Motor neuron (in vitro differentiated cells): ENCODE measurements around the gene TNRC18. TPM values are rescaled to one million over a fixed set of nuclear protein-coding genes. Genes with fewer than 3 reads are reported as not detected.

ENCODE experiments used
- ATAC-seq, 8 experiments: fragments of 200-7000 bp; cut with Tn5 transposase; replicated peaks in 6 of 8; 2 replicates each; pipeline ENCODE4 v1.8.0; 2021; ENCODE audit warnings: mild to moderate bottlenecking in 8 of 8, moderate library complexity in 8 of 8
- H3K27ac ChIP-seq, 2 donors: fragments of 250-450 bp; sonication (Bioruptor Pico); 2 replicates each; pipeline ENCODE4 v1.9.0; 2021; ENCODE audit warnings: antibody characterized with exemption in 2 of 2, mild to moderate bottlenecking in 2 of 2, moderate library complexity in 1 of 2
- H3K4me1 ChIP-seq, 2 donors: fragments of 250-450 bp; sonication (Bioruptor Pico); replicated peaks in 1 of 2; 2 replicates each; pipeline ENCODE4 v1.6.1; 2021; ENCODE audit warnings: antibody characterized with exemption in 2 of 2, mild to moderate bottlenecking in 2 of 2, moderate library complexity in 1 of 2
- H3K4me3 ChIP-seq, 5 donors: fragments of 250-450 bp; sonication (Bioruptor Pico); 2 replicates each; pipeline ENCODE4 v1.9.0; 2021; ENCODE audit warnings: antibody characterized with exemption in 5 of 5, mild to moderate bottlenecking in 5 of 5, moderate library complexity in 4 of 5
- WGBS, 10 experiments: fragments of 450-650 bp; shearing (Covaris generic); methylation state at CpG; one replicate each; pipeline ENCODE4 v1.0.0; 2022; 5-methylcytosine and 5-hydroxymethylcytosine counted together
- in situ Hi-C, 9 experiments: fragments of 400-800 bp; cut with MboI; loops; one replicate each; pipeline ENCODE4 v1.15.0; 2021; ENCODE audit warnings: low sequenced_read_pairs in 9 of 9, low pct_unique_long_range_greater_than_20kb in 2 of 9; ENCODE audit not compliant: unreplicated experiment in 9 of 9
- total RNA-seq, 8 experiments: library from RNA; unstranded; fragments of 300-600 nt; gene quantifications; 2 replicates each; pipeline versions ENCODE4 v1.2.3 to v1.2.4, GENCODE V29; 2022

Gene TNRC18
- total RNA-seq, 8 experiments from 2014 or later = 12.1 to 127 (median 45.8) TPM

- in situ Hi-C loops = loop anchor here in 4 of 9 experiments (25.0 kb wide), 1 partner anchor 220 kb away; no protein-coding TSS in a partner anchor
- H3K27ac ChIP-seq = no peak overlapping the region
These were observed 33.7 kb upstream of the TNRC18 start for GRCh38 chr7:5457245-5457735.

GRCh38 chr7:5456409-5456808 is 32.8 kb upstream of the TNRC18 start:
- no peak overlapping the region for H3K4me3 ChIP-seq
- no peak for ATAC-seq
- peaks cover 14 to 15% of the 10 kb centered on the region in 2 donors for H3K4me1 ChIP-seq
- 93% methylated on average over 2 of the region's 4 CpGs; no CpG with 5 or more reads in 9 of the 10 experiments for WGBS, 10 experiments
- no peak overlapping the region for H3K27ac ChIP-seq
- in situ Hi-C loops = loop anchor here in 4 of 9 experiments (25.0 kb wide), 1 partner anchor 219 kb away; no protein-coding TSS in a partner anchor

More at GRCh38 chr7:5457245-5457735, 33.7 kb upstream of the TNRC18 start:
- no peak overlapping the region for H3K4me3 ChIP-seq
- no peak for ATAC-seq
- 68 to 100% (median 83%) methylated on average over 1 to 3 of the region's 4 CpGs; no CpG with 5 or more reads in 3 of the 10 experiments for WGBS, 10 experiments
- H3K4me1 ChIP-seq = peaks cover 9 to 11% of the 10 kb centered on the region in 2 donors

GRCh38 chr7:5455581-5456219 is 32.1 kb upstream of the TNRC18 start:
- Histone ChIP-seq H3K4me3 (no peak overlapping the region), H3K4me1 (peaks cover 21 to 22% of the 10 kb centered on the region in 2 donors), H3K27ac (no peak overlapping the region)
- ATAC-seq = no peak
- in situ Hi-C loops = loop anchor here in 4 of 9 experiments (25.0 kb wide), 1 partner anchor 218 kb away; no protein-coding TSS in a partner anchor
- 67 to 94% (median 82%) methylated on average over 2 to 20 of the region's 22 CpGs; no CpG with 5 or more reads in 4 of the 10 experiments for WGBS, 10 experiments

GRCh38 chr7:5455175-5455574 is 31.5 kb upstream of the TNRC18 start:
- Histone ChIP-seq H3K4me1 (peaks cover 26 to 27% of the 10 kb centered on the region in 2 donors), H3K27ac (no peak overlapping the region), H3K4me3 (no peak overlapping the region)
- in situ Hi-C loops = loop anchor here in 4 of 9 experiments (25.0 kb wide), 1 partner anchor 218 kb away; no protein-coding TSS in a partner anchor
- WGBS, 10 experiments = 80 to 100% (median 100%) methylated on average over 1 to 3 of the region's 6 CpGs; no CpG with 5 or more reads in 7 of the 10 experiments
- no peak for ATAC-seq

GRCh38 chr7:5454485-5454884 is 30.9 kb upstream of the TNRC18 start:
- Histone ChIP-seq H3K4me1 (peaks cover 27 to 29% of the 10 kb centered on the region in 2 donors), H3K27ac (no peak overlapping the region), H3K4me3 (no peak overlapping the region)
- in situ Hi-C loops = loop anchor here in 4 of 9 experiments (25.0 kb wide), 1 partner anchor 217 kb away; no protein-coding TSS in a partner anchor
- no peak for ATAC-seq
- WGBS, 10 experiments = 40 to 100% (median 100%) methylated on average over 1 to 3 of the region's 8 CpGs; no CpG with 5 or more reads in 2 of the 10 experiments

- ATAC-seq = no peak
- in situ Hi-C loops = loop anchor here in 4 of 9 experiments (25.0 kb wide), 1 partner anchor 216 kb away; no protein-coding TSS in a partner anchor
- WGBS, 10 experiments = 62 to 100% (median 82%) methylated on average over 1 to 3 of the region's 5 CpGs; no CpG with 5 or more reads in 5 of the 10 experiments
- no peak overlapping the region for H3K4me3 ChIP-seq
- peak overlapping the region in 1 of 2 donors; percentile 65 for H3K27ac ChIP-seq
- H3K4me1 ChIP-seq = peaks cover 30 to 32% of the 10 kb centered on the region in 2 donors
These were observed 30.0 kb upstream of the TNRC18 start for GRCh38 chr7:5453566-5454075.

GRCh38 chr7:5452937-5453540 is 29.4 kb upstream of the TNRC18 start:
- Histone ChIP-seq H3K4me1 (peaks cover 33 to 36% of the 10 kb centered on the region in 2 donors), H3K4me3 (no peak overlapping the region), H3K27ac (peak overlapping the region in 1 of 2 donors; percentile 65)
- WGBS, 10 experiments = 38 to 81% (median 70%) methylated on average over 1 to 9 of the region's 14 CpGs; no CpG with 5 or more reads in 2 of the 10 experiments
- ATAC-seq = peak in 7 of 8 experiments; percentile 6 to 31 (median 23)
- in situ Hi-C loops = loop anchor here in 4 of 9 experiments (25.0 kb wide), 1 partner anchor 216 kb away; no protein-coding TSS in a partner anchor

GRCh38 chr7:5452470-5452899 is 28.9 kb upstream of the TNRC18 start:
- peak overlapping the region in 1 of 2 donors; percentile 65 for H3K27ac ChIP-seq
- peaks cover 33 to 36% of the 10 kb centered on the region in 2 donors for H3K4me1 ChIP-seq
- ATAC-seq = peak in 3 of 8 experiments; percentile 6 to 80 (median 63)
- no peak overlapping the region for H3K4me3 ChIP-seq
- WGBS, 10 experiments = 20 to 70% (median 37%) methylated on average over 2 to 3 of the region's 12 CpGs; no CpG with 5 or more reads in 5 of the 10 experiments
- in situ Hi-C loops = loop anchor here in 4 of 9 experiments (25.0 kb wide), 1 partner anchor 215 kb away; no protein-coding TSS in a partner anchor

- WGBS, 10 experiments = 67 to 100% (median 85%) methylated on average over 1 to 2 of the region's 13 CpGs; no CpG with 5 or more reads in 6 of the 10 experiments
- peak in 2 of 8 experiments; percentile 1 to 5 for ATAC-seq
- in situ Hi-C loops = loop anchor here in 4 of 9 experiments (25.0 kb wide), 1 partner anchor 214 kb away; no protein-coding TSS in a partner anchor
- Histone ChIP-seq H3K27ac (peak overlapping the region in 1 of 2 donors; percentile 33), H3K4me3 (no peak overlapping the region), H3K4me1 (peaks cover 35 to 40% of the 10 kb centered on the region in 2 donors)
These were observed 27.8 kb upstream of the TNRC18 start for GRCh38 chr7:5451391-5451790.

GRCh38 chr7:5450549-5451327 is 27.1 kb upstream of the TNRC18 start:
- no peak overlapping the region for H3K4me3 ChIP-seq
- H3K4me1 ChIP-seq = peaks cover 41 to 46% of the 10 kb centered on the region in 2 donors
- in situ Hi-C loops = loop anchor here in 4 of 9 experiments (25.0 kb wide), 1 partner anchor 213 kb away; no protein-coding TSS in a partner anchor

GRCh38 chr7:5448378-5449037 is 24.9 kb upstream of the TNRC18 start:
- WGBS, 10 experiments = 67 to 100% (median 87%) methylated on average over 1 to 5 of the region's 15 CpGs; no CpG with 5 or more reads in 6 of the 10 experiments
- in situ Hi-C loops = no loop called here
- Histone ChIP-seq H3K4me3 (no peak overlapping the region), H3K27ac (no peak overlapping the region), H3K4me1 (peaks cover 41 to 46% of the 10 kb centered on the region in 2 donors)
- no peak for ATAC-seq

More at GRCh38 chr7:5450549-5451327, 27.1 kb upstream of the TNRC18 start:
- ATAC-seq = peak; percentile 17 to 89 (median 83)
- peak overlapping the region; percentile 4 to 68 for H3K27ac ChIP-seq
- 20 to 100% (median 67%) methylated on average over 1 to 6 of the region's 19 CpGs; no CpG with 5 or more reads in 5 of the 10 experiments for WGBS, 10 experiments
